Superior temporal gyrus (tissue), 1 donor: ENCODE measurements around the gene CACNB1.
"Not testable (repeated sequence)": the region's sequence is repeated elsewhere in the genome, so short reads cannot be mapped to it uniquely, and the experiment has no call there.

ENCODE experiments used
- DNase-seq: peaks from one replicate; pipeline ENCODE4 v3.0.0-alpha.2; 2016; ENCODE audit errors: extremely low spot score

CACNB1 gene

GRCh38 chr17:39174920-39175694 is 22.4 kb downstream of the CACNB1 start:
- DNase-seq = peak; percentile 80

GRCh38 chr17:39173526-39174274 is 23.8 kb downstream of the CACNB1 start:
- no peak for DNase-seq

- DNase-seq = no peak
Observed at GRCh38 chr17:39173080-39173479, 24.4 kb downstream of the CACNB1 start.

- DNase-seq = no peak
Observed at GRCh38 chr17:39171933-39172332, 25.5 kb downstream of the CACNB1 start.

GRCh38 chr17:39170558-39170957 is 26.9 kb downstream of the CACNB1 start:
- DNase-seq = no peak

GRCh38 chr17:39170109-39170508 is 27.4 kb downstream of the CACNB1 start:
- DNase-seq = no peak

- DNase-seq = no peak
Observed at GRCh38 chr17:39169518-39169917, 28.0 kb downstream of the CACNB1 start.

GRCh38 chr17:39169101-39169500 is 28.4 kb downstream of the CACNB1 start:
- DNase-seq = no peak

GRCh38 chr17:39168503-39168902 is 29.0 kb downstream of the CACNB1 start:
- DNase-seq = not testable (repeated sequence)

- DNase-seq = no peak
Observed at GRCh38 chr17:39167476-39167875, 30.0 kb downstream of the CACNB1 start.

GRCh38 chr17:39166437-39167335 is 30.8 kb downstream of the CACNB1 start:
- no peak for DNase-seq

- DNase-seq = no peak
Observed at GRCh38 chr17:39165841-39166349, 31.6 kb downstream of the CACNB1 start, which contains the start of gene ARL5C. TSS of gene ARL5C (minus strand) at chr17:39166161. CDS start at chr17:39165760, 401 bp downstream.

GRCh38 chr17:39165178-39165840 is 32.2 kb downstream of the CACNB1 start:
- DNase-seq = no peak

GRCh38 chr17:39164675-39165143 is 32.8 kb downstream of the CACNB1 start:
- peak; percentile 70 for DNase-seq

GRCh38 chr17:39161962-39162361 is 35.5 kb downstream of the CACNB1 start:
- no peak for DNase-seq

GRCh38 chr17:39158623-39159022 is 38.8 kb downstream of the CACNB1 start:
- DNase-seq = no peak

- DNase-seq = no peak
Observed at GRCh38 chr17:39156491-39156890, 41.0 kb downstream of the CACNB1 start.

- no peak for DNase-seq
Observed at GRCh38 chr17:39155654-39156053, 41.8 kb downstream of the CACNB1 start.

- peak; percentile 98 for DNase-seq
Observed at GRCh38 chr17:39153599-39154051, 43.8 kb downstream of the CACNB1 start.

GRCh38 chr17:39151943-39152818 is 45.3 kb downstream of the CACNB1 start:
- DNase-seq = no peak
